HCT116 (cell line): ENCODE results near the gene ZNF606. TPM values are rescaled to one million over a fixed set of nuclear protein-coding genes. Genes with fewer than 3 reads are reported as not detected.

Experiments used
- ATAC-seq: fragments of 200-7000 bp; cut with Tn5 transposase; 2 replicates; pipeline ENCODE4 v1.9.1; 2020; ENCODE audit warnings: mild to moderate bottlenecking, moderate library complexity
- BruUV-seq: library from RNA; stranded (reverse); fragments of 400-500 nt; replicated peaks from 2 replicates; lab custom pipeline; 2021; lab: Mats Ljungman, UMichigan
- CTCF ChIA-PET: fragments of 300-600 bp; sonication (Branson Sonifier 250); formaldehyde crosslinking; loops from one replicate; lab custom pipeline; 2021; ENCODE audit warnings: antibody characterized with exemption; lab: Charles Lee
- POLR2A ChIA-PET: fragments of 300-600, 350-600 bp; sonication (Branson Sonifier 250); formaldehyde crosslinking; loops from one replicate; lab custom pipeline; 2021; ENCODE audit warnings: antibody characterized with exemption; lab: Charles Lee
- RAD21 ChIA-PET, 2 experiments: fragments of 300-600 bp; sonication (Branson Sonifier 250); formaldehyde crosslinking; loops; one replicate each; lab custom pipeline; 2023; ENCODE audit warnings: low total read pairs in 2 of 2; ENCODE audit not compliant: uncharacterized antibody in 2 of 2, unreplicated experiment in 2 of 2, low non-redundant PET in 1 of 2; lab: Charles Lee
- DNase-seq: peaks from one replicate; pipeline ENCODE4 v3.0.0-alpha.2; 2010; ENCODE audit warnings: low read depth, low spot score
- H2AFZ ChIP-seq: fragments of 200-600 bp; shearing (Covaris generic), sonication (generic); 2 replicates; pipeline ENCODE4 v1.6.1; 2017; ENCODE audit warnings: low read depth, mixed run types, mixed read lengths, antibody characterized with exemption, low read length; ENCODE audit not compliant: poor library complexity, severe bottlenecking
- H3K27ac ChIP-seq: 2 replicates; pipeline ENCODE4 v1.5.1; 2012; ENCODE audit warnings: low read depth, low read length
- H3K27me3 ChIP-seq: fragments of 200-600 bp; sonication (generic); 2 replicates; pipeline ENCODE4 v1.6.1; 2016; ENCODE audit warnings: mixed run types, low read length, mixed read lengths; ENCODE audit not compliant: insufficient read depth
- H3K36me3 ChIP-seq, 2 experiments: fragments of 200-500 bp in 1 of 2; fragments of 200-600 bp in 1 of 2; sonication (Bioruptor generic) in 1 of 2; sonication (generic) in 1 of 2; 2 replicates each; pipeline versions ENCODE4 v1.5.1 to v1.6.1; 2014 to 2016; ENCODE audit warnings: low read length in 2 of 2, inconsistent platforms in 1 of 2, mixed read lengths in 1 of 2, mixed run types in 1 of 2; ENCODE audit not compliant: insufficient read depth in 2 of 2, control insufficient read depth in 1 of 2
- H3K4me1 ChIP-seq, 2 experiments: fragments of 200-600 bp in 1 of 2; sonication (generic) in 1 of 2; 2 replicates each; pipeline versions ENCODE4 v1.5.1 to v1.6.1; 2012 to 2017; ENCODE audit warnings: low read length in 2 of 2, inconsistent platforms in 1 of 2, mild to moderate bottlenecking in 1 of 2, mixed read lengths in 1 of 2, mixed run types in 1 of 2, moderate library complexity in 1 of 2; ENCODE audit not compliant: insufficient read depth in 2 of 2, control insufficient read depth in 1 of 2
- H3K4me2 ChIP-seq: fragments of 200-600 bp; sonication (generic); 2 replicates; pipeline ENCODE4 v1.6.1; 2017; ENCODE audit warnings: mixed run types, low read length, mixed read lengths
- H3K4me3 ChIP-seq, 2 experiments: fragments of 200-600 bp in 1 of 2; sonication (generic) in 1 of 2; replicated peaks in 1 of 2; 2 replicates each; pipeline ENCODE4 v1.5.1; 2011 to 2016; ENCODE audit warnings: low read length in 2 of 2, control low read depth in 1 of 2, low read depth in 1 of 2, mild to moderate bottlenecking in 1 of 2, mixed read lengths in 1 of 2, mixed run types in 1 of 2
- H3K79me2 ChIP-seq: fragments of 200-600 bp; sonication (generic); 2 replicates; pipeline ENCODE4 v1.6.1; 2017; ENCODE audit warnings: mild to moderate bottlenecking, mixed run types, low read length, moderate library complexity, mixed read lengths; ENCODE audit not compliant: insufficient read depth
- H3K9ac ChIP-seq: fragments of 200-600 bp; sonication (generic); 2 replicates; pipeline ENCODE4 v1.6.1; 2016; ENCODE audit warnings: low read length, mixed read lengths
- H3K9me2 ChIP-seq: fragments of 200-600 bp; sonication (generic), shearing (Covaris generic); 2 replicates; pipeline ENCODE4 v1.6.1; 2017; ENCODE audit warnings: mixed run types, mild to moderate bottlenecking, moderate library complexity; ENCODE audit not compliant: insufficient read depth
- H3K9me3 ChIP-seq, 2 experiments: fragments of 200-500 bp in 1 of 2; fragments of 200-600 bp in 1 of 2; sonication (Bioruptor generic) in 1 of 2; sonication (generic) in 1 of 2; 2 replicates each; pipeline ENCODE4 v1.6.1; 2014 to 2017; ENCODE audit warnings: low read length in 2 of 2, mixed read lengths in 2 of 2, inconsistent platforms in 1 of 2, low read depth in 1 of 2, mild to moderate bottlenecking in 1 of 2, mixed run types in 1 of 2, moderate library complexity in 1 of 2; ENCODE audit not compliant: control insufficient read depth in 1 of 2, insufficient read depth in 1 of 2
- H4K20me1 ChIP-seq: fragments of 200-600 bp; sonication (generic), shearing (Covaris generic); 2 replicates; pipeline ENCODE4 v1.6.1; 2017; ENCODE audit warnings: mixed run types, mild to moderate bottlenecking, moderate library complexity; ENCODE audit not compliant: insufficient read depth
- ELF1 ChIP-seq: IDR thresholded peaks from 2 replicates; pipeline ENCODE4 v1.6.1; 2012; ENCODE audit warnings: low read depth, borderline replicate concordance
- EZH2phosphoT487 ChIP-seq: fragments of 200-600 bp; IDR thresholded peaks from 2 replicates; pipeline ENCODE4 v1.6.1; 2018; ENCODE audit warnings: antibody characterized with exemption, borderline replicate concordance
- JUND ChIP-seq: IDR thresholded peaks from 2 replicates; pipeline ENCODE4 v1.6.1; 2012
- POLR2A ChIP-seq: IDR thresholded peaks from 2 replicates; pipeline ENCODE4 v1.7.0; 2011; ENCODE audit warnings: borderline replicate concordance; ENCODE audit not compliant: insufficient read depth, insufficient read length; ENCODE audit errors: extremely low read depth
- RAD21 ChIP-seq: IDR thresholded peaks from 2 replicates; pipeline ENCODE4 v1.6.1; 2012; ENCODE audit warnings: low read depth, mild to moderate bottlenecking
- REST ChIP-seq: IDR thresholded peaks from 2 replicates; pipeline ENCODE4 v1.6.1; 2012; ENCODE audit warnings: low read depth
- SP1 ChIP-seq: IDR thresholded peaks from 2 replicates; pipeline ENCODE4 v1.6.1; 2012; ENCODE audit warnings: low read depth
- intact Hi-C: fragments of 100-400 bp; cut with micrococcal nuclease; formaldehyde crosslinking; loops from 2 replicates; pipeline ENCODE4 v1.10.0; 2022
- total RNA-seq: library from RNA; stranded (reverse); gene quantifications from one replicate; pipeline ENCODE4 v1.2.1, GENCODE V29; 2021; ENCODE audit not compliant: unreplicated experiment

Gene ZNF606
- total RNA-seq, 1 experiment from 2014 or later, result 0.05 TPM

DNA sequence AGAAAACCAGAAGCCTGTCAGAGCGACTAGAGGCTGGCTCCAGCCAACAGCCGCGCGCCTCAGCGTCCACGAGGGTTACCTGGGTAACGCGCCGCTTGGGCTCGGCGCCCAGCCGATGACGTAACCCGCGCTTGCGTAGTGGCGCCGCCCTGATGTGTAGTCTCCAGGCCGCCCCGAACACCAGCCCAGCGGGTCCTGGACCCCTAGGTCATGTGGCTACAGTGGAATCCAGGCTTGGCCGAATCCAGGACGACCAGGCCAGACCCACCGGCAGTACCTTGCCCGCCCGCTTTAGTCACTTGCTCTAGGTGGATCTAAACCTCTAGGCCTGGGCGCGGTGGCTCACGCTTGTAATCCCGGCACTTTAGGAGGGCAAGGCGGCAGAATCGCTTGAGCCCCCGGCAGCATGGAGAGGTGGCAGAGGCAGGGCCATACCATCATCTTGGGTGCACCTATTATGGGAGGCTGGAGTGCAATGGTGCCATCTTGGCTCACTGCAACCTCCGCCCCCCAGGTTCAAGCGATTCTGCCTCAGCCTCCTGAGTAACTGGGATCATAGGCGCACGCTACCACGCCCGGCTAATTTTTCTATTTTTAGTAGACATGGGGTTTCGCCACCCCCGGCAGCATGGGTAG, 7.2 kb upstream of the ZNF606 start:
- DNase-seq (no peak), ATAC-seq (no peak)
- no peaks in the 10 kb centered on the region for H3K36me3 ChIP-seq
- H3K4me3 ChIP-seq, result no peak overlapping the region
- TF ChIP-seq RAD21 (no peak), SP1 (no peak), REST (no peak), EZH2phosphoT487 (no peak)
- H2AFZ ChIP-seq, result no peak overlapping the region
- H3K9me3 ChIP-seq, result peaks cover 0 to 11% of the 10 kb centered on the region in 2 experiments; a peak in 2 of 4 replicates
- CTCF ChIA-PET, result no interaction called here
- RAD21 ChIA-PET, result no interaction called here
- no peaks in the 10 kb centered on the region for H3K4me1 ChIP-seq
- H3K9me2 ChIP-seq, result no peaks in the 10 kb centered on the region
- no peaks in the 10 kb centered on the region for H3K79me2 ChIP-seq
- no peak overlapping the region for H3K4me2 ChIP-seq
- intact Hi-C loops, result no loop called here
- no peaks in the 10 kb centered on the region for H4K20me1 ChIP-seq
- POLR2A ChIA-PET, result no interaction called here
- no TSS peak for BruUV-seq
- no peaks in the 10 kb centered on the region for H3K27me3 ChIP-seq
- no peak overlapping the region for H3K27ac ChIP-seq
- H3K9ac ChIP-seq, result no peak overlapping the region

GRCh38 chr19:58009301-58009665, 6.7 kb upstream of the ZNF606 start:
- H2AFZ ChIP-seq, result no peak overlapping the region
- TF ChIP-seq POLR2A (no peak), SP1 (no peak), RAD21 (no peak), ELF1 (no peak), REST (no peak), JUND (no peak)
- TF ChIP-seq, all 23 proteins: peak for 0
- POLR2A ChIA-PET, result no interaction called here
- RAD21 ChIA-PET, result no interaction called here
- peaks cover 0 to 11% of the 10 kb centered on the region in 2 experiments; a peak in 2 of 4 replicates for H3K9me3 ChIP-seq
- no peaks in the 10 kb centered on the region for H3K27me3 ChIP-seq
- H3K4me1 ChIP-seq, result no peaks in the 10 kb centered on the region
- H3K36me3 ChIP-seq, result no peaks in the 10 kb centered on the region
- CTCF ChIA-PET, result no interaction called here
- no TSS peak for BruUV-seq
- H3K4me2 ChIP-seq, result no peak overlapping the region
- no peak overlapping the region for H3K27ac ChIP-seq
- H3K79me2 ChIP-seq, result no peaks in the 10 kb centered on the region
- intact Hi-C loops, result no loop called here
- no peak overlapping the region for H3K4me3 ChIP-seq
- ATAC-seq (no peak), DNase-seq (no peak)
- H3K9ac ChIP-seq, result no peak overlapping the region
- H3K9me2 ChIP-seq, result no peaks in the 10 kb centered on the region
- no peaks in the 10 kb centered on the region for H4K20me1 ChIP-seq
